Endothelial cell of umbilical vein (primary cell): ENCODE results near the gene BZW2. TPM values are rescaled to one million over a fixed set of nuclear protein-coding genes. Genes with fewer than 3 reads are reported as not detected.

Experiments
- BruUV-seq: library from RNA; stranded (reverse); fragments of 400-500 nt; replicated peaks from 2 replicates; lab custom pipeline; 2021; lab: Mats Ljungman, UMichigan
- CTCF ChIA-PET: fragments of 300-600, 350-600 bp; sonication (Branson Sonifier 250); formaldehyde crosslinking; loops from one replicate; lab custom pipeline; 2021; ENCODE audit warnings: antibody characterized with exemption, inconsistent platforms; lab: Charles Lee
- POLR2A ChIA-PET: fragments of 300-600, 350-600 bp; sonication (Branson Sonifier 250); formaldehyde crosslinking; loops from one replicate; lab custom pipeline; 2021; ENCODE audit warnings: antibody characterized with exemption, inconsistent platforms; lab: Charles Lee
- DNase-seq: peaks from one replicate; pipeline ENCODE4 v3.0.0-alpha.2; 2011; ENCODE audit warnings: low read depth, low spot score
- FAIRE-seq: peaks from 2 replicates; lab custom pipeline; 2011; peaks lifted over from hg19 to GRCh38; lab: Jason Lieb, UNC
- H2AFZ ChIP-seq: 2 replicates; pipeline ENCODE4 v1.6.0; 2012; ENCODE audit warnings: low read depth, low read length, control low read depth, inconsistent platforms
- H3K27ac ChIP-seq: 2 replicates; pipeline ENCODE4 v1.5.1; 2011; ENCODE audit warnings: low read depth, mild to moderate bottlenecking, control low read depth, low read length, moderate library complexity; ENCODE audit not compliant: insufficient read depth
- H3K27me3 ChIP-seq, 2 experiments: 2 replicates each; pipeline versions ENCODE4 v1.6.0 to v1.6.1; 2011; ENCODE audit warnings: low read length in 2 of 2, mixed read lengths in 1 of 2; ENCODE audit not compliant: control insufficient read depth in 2 of 2, insufficient read depth in 2 of 2
- H3K36me3 ChIP-seq, 2 experiments: 2 replicates in 1 of 2; 3 replicates in 1 of 2; pipeline ENCODE4 v1.5.1; 2011; ENCODE audit warnings: low read length in 2 of 2, mild to moderate bottlenecking in 1 of 2, moderate library complexity in 1 of 2; ENCODE audit not compliant: control insufficient read depth in 2 of 2, insufficient read depth in 2 of 2; ENCODE audit errors: extremely low read depth in 1 of 2
- H3K4me1 ChIP-seq: 3 replicates; pipeline ENCODE4 v1.5.1; 2011; ENCODE audit warnings: mild to moderate bottlenecking, low read length; ENCODE audit not compliant: control insufficient read depth, insufficient read depth; ENCODE audit errors: extremely low read depth
- H3K4me2 ChIP-seq: 2 replicates; pipeline ENCODE4 v1.6.1; 2011; ENCODE audit warnings: low read length, control low read depth, mixed read lengths; ENCODE audit not compliant: insufficient read depth
- H3K4me3 ChIP-seq, 3 experiments: fragments of 200-600 bp in 1 of 3; sonication (generic), shearing (Covaris generic) in 1 of 3; replicated peaks in 1 of 3; 2 replicates each; pipeline ENCODE4 v1.5.1; 2011 to 2016; ENCODE audit warnings: control low read depth in 3 of 3, low read length in 3 of 3, mild to moderate bottlenecking in 2 of 3, inconsistent platforms in 1 of 3, low read depth in 1 of 3, moderate library complexity in 1 of 3; ENCODE audit not compliant: insufficient read depth in 1 of 3
- H3K79me2 ChIP-seq: 2 replicates; pipeline ENCODE4 v1.6.0; 2012; ENCODE audit warnings: low read length, inconsistent platforms; ENCODE audit not compliant: control insufficient read depth, insufficient read depth
- H3K9ac ChIP-seq: replicated peaks from 2 replicates; pipeline ENCODE3; 2011; ENCODE audit warnings: low read length, control low read depth; ENCODE audit not compliant: insufficient read depth; ENCODE audit errors: extremely low read depth
- H3K9me1 ChIP-seq: replicated peaks from 3 replicates; pipeline ENCODE4 v1.6.0; 2011; ENCODE audit warnings: mild to moderate bottlenecking, low read length; ENCODE audit not compliant: control insufficient read depth, insufficient read depth; ENCODE audit errors: extremely low read depth
- H3K9me3 ChIP-seq: replicated peaks from 2 replicates; pipeline ENCODE4 v1.5.1; 2012; ENCODE audit warnings: low read length, inconsistent platforms; ENCODE audit not compliant: control insufficient read depth, insufficient read depth
- H4K20me1 ChIP-seq: replicated peaks from 2 replicates; pipeline ENCODE3; 2011; ENCODE audit warnings: mild to moderate bottlenecking, low read length; ENCODE audit not compliant: control insufficient read depth, insufficient read depth; ENCODE audit errors: extremely low read depth
- EZH2 ChIP-seq: IDR thresholded peaks from 2 replicates; pipeline ENCODE4 v1.6.1; 2012; ENCODE audit warnings: borderline replicate concordance, low read depth, mild to moderate bottlenecking, moderate library complexity, low read length, inconsistent platforms; ENCODE audit not compliant: severe bottlenecking
- GATA2 ChIP-seq: IDR thresholded peaks from 2 replicates; pipeline ENCODE4 v1.7.0; 2011; ENCODE audit warnings: low read depth, mild to moderate bottlenecking, moderate library complexity, mixed read lengths, low read length; ENCODE audit not compliant: insufficient read length, insufficient read depth
- JUN ChIP-seq: IDR thresholded peaks from 2 replicates; pipeline ENCODE4 v1.6.1; 2011; ENCODE audit warnings: borderline replicate concordance, low read depth; ENCODE audit not compliant: insufficient read length, insufficient read depth
- MYC ChIP-seq: IDR thresholded peaks from one replicate; pipeline ENCODE4 v1.6.1; 2011; ENCODE audit warnings: mild to moderate bottlenecking, low read depth, low read length
- POLR2A ChIP-seq: IDR thresholded peaks from 2 replicates; pipeline ENCODE4 v1.6.1; 2012; ENCODE audit warnings: low read depth, mild to moderate bottlenecking, control low read depth, low read length
- POLR2AphosphoS5 ChIP-seq: IDR thresholded peaks from 2 replicates; pipeline ENCODE4 v1.6.1; 2012; ENCODE audit warnings: low read depth, mild to moderate bottlenecking, control low read depth, low read length, moderate library complexity; ENCODE audit not compliant: insufficient read depth
- dilution Hi-C: fragments of 300-500 bp; cut with MboI; formaldehyde crosslinking; loops from one replicate; pipeline ENCODE4 v1.15.0; 2019; ENCODE audit warnings: low sequenced_read_pairs; ENCODE audit not compliant: extremely low pct_ligation_motif_present
- intact Hi-C: fragments of 100-400 bp; cut with micrococcal nuclease; formaldehyde crosslinking; loops from one replicate; pipeline ENCODE4 v1.10.0; 2022
- polyA plus RNA-seq, 4 experiments: library from polyadenylated mRNA; depleted of rRNA in 3 of 4; stranded (reverse) in 3 of 4; unstranded in 1 of 4; fragments of >200 nt; gene quantifications; 2 replicates each; pipeline versions ENCODE4 v1.2.1 to v1.2.3, GENCODE V29; 2011 to 2012; ENCODE audit warnings: missing spikeins in 1 of 4
- total RNA-seq: library from RNA; stranded (reverse); gene quantifications from 2 replicates; pipeline ENCODE4 v1.2.3, GENCODE V29; 2021
- TF ChIP-seq, protein P1 (sequence below): IDR thresholded peaks from 2 replicates; pipeline ENCODE4 v1.6.1; 2011; ENCODE audit not compliant: insufficient read depth, insufficient read length
- TF ChIP-seq, protein P2 (sequence below), 2 donors: IDR thresholded peaks; 1 replicate in 1 of 2; 2 replicates in 1 of 2; pipeline ENCODE4 v1.5.1; 2011; ENCODE audit warnings: low read length in 2 of 2, mild to moderate bottlenecking in 2 of 2, moderate library complexity in 2 of 2, control low read depth in 1 of 2, inconsistent platforms in 1 of 2, low read depth in 1 of 2; ENCODE audit not compliant: insufficient read depth in 1 of 2; ENCODE audit errors: extremely low read depth in 1 of 2

BZW2 gene
- total and polyA plus RNA-seq, 2 donors (not counting 3 experiments of a cell fraction or from before 2014, with no cell fraction given): 39.7 to 106 TPM

DNA sequence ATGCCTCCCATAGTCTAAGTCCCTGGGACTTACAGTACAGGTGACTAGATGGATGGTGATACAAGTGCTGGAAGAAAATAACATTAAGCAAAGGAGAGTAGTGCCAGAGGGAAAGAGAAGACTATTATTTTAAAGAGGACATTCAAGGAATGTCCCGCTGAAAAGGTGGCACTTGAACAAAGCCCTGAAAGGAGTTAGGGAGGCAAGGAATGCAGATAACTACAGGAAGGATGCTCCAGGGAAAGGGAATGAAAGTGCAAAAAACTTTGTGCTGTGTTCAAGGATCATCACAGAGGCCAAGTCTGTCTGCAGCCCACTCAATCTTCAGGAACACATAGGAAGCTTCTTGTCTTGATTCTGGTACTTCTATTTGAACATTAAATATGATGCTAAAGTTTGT, 15.3 kb upstream of the BZW2 start:
- no peak for TF ChIP-seq EZH2
- TF ChIP-seq, protein P1, sequence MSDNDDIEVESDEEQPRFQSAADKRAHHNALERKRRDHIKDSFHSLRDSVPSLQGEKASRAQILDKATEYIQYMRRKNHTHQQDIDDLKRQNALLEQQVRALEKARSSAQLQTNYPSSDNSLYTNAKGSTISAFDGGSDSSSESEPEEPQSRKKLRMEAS: no peak
- no peak for TF ChIP-seq POLR2A
- TF ChIP-seq, protein P2, sequence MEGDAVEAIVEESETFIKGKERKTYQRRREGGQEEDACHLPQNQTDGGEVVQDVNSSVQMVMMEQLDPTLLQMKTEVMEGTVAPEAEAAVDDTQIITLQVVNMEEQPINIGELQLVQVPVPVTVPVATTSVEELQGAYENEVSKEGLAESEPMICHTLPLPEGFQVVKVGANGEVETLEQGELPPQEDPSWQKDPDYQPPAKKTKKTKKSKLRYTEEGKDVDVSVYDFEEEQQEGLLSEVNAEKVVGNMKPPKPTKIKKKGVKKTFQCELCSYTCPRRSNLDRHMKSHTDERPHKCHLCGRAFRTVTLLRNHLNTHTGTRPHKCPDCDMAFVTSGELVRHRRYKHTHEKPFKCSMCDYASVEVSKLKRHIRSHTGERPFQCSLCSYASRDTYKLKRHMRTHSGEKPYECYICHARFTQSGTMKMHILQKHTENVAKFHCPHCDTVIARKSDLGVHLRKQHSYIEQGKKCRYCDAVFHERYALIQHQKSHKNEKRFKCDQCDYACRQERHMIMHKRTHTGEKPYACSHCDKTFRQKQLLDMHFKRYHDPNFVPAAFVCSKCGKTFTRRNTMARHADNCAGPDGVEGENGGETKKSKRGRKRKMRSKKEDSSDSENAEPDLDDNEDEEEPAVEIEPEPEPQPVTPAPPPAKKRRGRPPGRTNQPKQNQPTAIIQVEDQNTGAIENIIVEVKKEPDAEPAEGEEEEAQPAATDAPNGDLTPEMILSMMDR (IDR thresholded peaks at IDR 0.05; ENCODE audit: extremely low read depth in 1 of 2, insufficient read depth in 1 of 2, low read depth in 1 of 2, low read length in 2 of 2): no peak
- no peak for TF ChIP-seq MYC
- TF ChIP-seq GATA2: no peak
- no peak overlapping the region for H3K9ac ChIP-seq
- H3K9me3 ChIP-seq: no peaks in the 10 kb centered on the region
- FAIRE-seq (no peak), DNase-seq (no peak)
- no peaks in the 10 kb centered on the region for H4K20me1 ChIP-seq
- H3K36me3 ChIP-seq: no peaks in the 10 kb centered on the region
- H3K9me1 ChIP-seq: no peaks in the 10 kb centered on the region
- no peaks in the 10 kb centered on the region for H3K4me1 ChIP-seq
- dilution Hi-C loops: no loop called here
- no peak overlapping the region for H3K4me2 ChIP-seq
- H3K4me3 ChIP-seq: no peak overlapping the region
- no TSS peak for BruUV-seq
- H3K27ac ChIP-seq: no peak overlapping the region
- ChIA-PET CTCF (no interaction called here), POLR2A (no interaction called here)
- no peaks in the 10 kb centered on the region for H3K79me2 ChIP-seq
- no peaks in the 10 kb centered on the region for H3K27me3 ChIP-seq
- no peak overlapping the region for H2AFZ ChIP-seq
- intact Hi-C loops: no loop called here

DNA sequence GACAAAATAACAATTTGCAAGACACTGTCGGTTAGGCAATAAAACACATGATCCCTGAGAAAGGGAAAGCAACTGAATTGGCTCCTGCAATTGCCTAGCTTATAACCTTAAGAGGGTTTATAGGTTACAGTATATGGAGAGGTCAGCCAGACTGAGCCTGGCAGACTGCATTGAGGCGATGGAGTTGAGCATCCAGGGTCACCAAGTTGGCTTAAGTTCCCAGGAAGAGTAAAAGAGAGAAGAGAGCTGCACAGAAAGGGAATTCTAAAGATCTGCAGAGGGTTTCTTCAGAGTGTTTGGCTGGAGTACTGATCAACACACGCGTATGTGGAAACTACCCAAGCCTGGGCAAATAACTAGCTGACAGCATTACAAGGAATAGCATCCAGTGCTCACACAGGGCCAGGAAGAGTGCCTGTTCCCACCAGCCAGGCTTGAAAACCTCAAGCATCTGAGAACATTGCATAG, 11.7 kb upstream of the BZW2 start:
- no TSS peak for BruUV-seq
- no peaks in the 10 kb centered on the region for H3K4me1 ChIP-seq
- intact Hi-C loops (no loop called here), dilution Hi-C loops (no loop called here)
- H3K9ac ChIP-seq: no peak overlapping the region
- H3K36me3 ChIP-seq: no peaks in the 10 kb centered on the region
- CTCF ChIA-PET: interaction anchor here (1.4 to 1.8 kb wide), 2 partner anchors 70 kb away, joined by 3 read pairs; no protein-coding TSS in a partner anchor
- POLR2A ChIA-PET: no interaction called here
- H3K9me3 ChIP-seq: no peaks in the 10 kb centered on the region
- FAIRE-seq (no peak), DNase-seq (no peak)
- H3K4me2 ChIP-seq: no peak overlapping the region
- no peaks in the 10 kb centered on the region for H3K9me1 ChIP-seq
- no peaks in the 10 kb centered on the region for H4K20me1 ChIP-seq
- no peak overlapping the region for H3K27ac ChIP-seq
- H2AFZ ChIP-seq: no peak overlapping the region
- H3K79me2 ChIP-seq: no peaks in the 10 kb centered on the region
- TF ChIP-seq POLR2AphosphoS5 (no peak), JUN (no peak)
- TF ChIP-seq, protein P2 (IDR thresholded peaks at IDR 0.05; ENCODE audit: extremely low read depth in 1 of 2, insufficient read depth in 1 of 2, low read depth in 1 of 2, low read length in 2 of 2): no peak
- H3K27me3 ChIP-seq: no peaks in the 10 kb centered on the region
- no peak overlapping the region for H3K4me3 ChIP-seq
